Mesenchymal stem cell (in vitro differentiated cells and primary cell): ENCODE results near the gene SLC30A1.

ENCODE experiments used
- DNase-seq: peaks from one replicate; pipeline ENCODE4 v3.0.0-alpha.2; 2013
- H2AFZ ChIP-seq: one replicate; pipeline ENCODE4 v1.6.1; 2013; ENCODE audit warnings: low read depth, mild to moderate bottlenecking, control low read depth, inconsistent platforms, low read length, moderate library complexity
- H2AK5ac ChIP-seq: 2 replicates; pipeline ENCODE4 v1.6.1; 2013; ENCODE audit warnings: low read length, moderate library complexity, mild to moderate bottlenecking, inconsistent platforms; ENCODE audit not compliant: severe bottlenecking
- H2BK120ac ChIP-seq: one replicate; pipeline ENCODE4 v1.6.1; 2013; ENCODE audit warnings: low read depth, mild to moderate bottlenecking, inconsistent platforms, low read length, moderate library complexity
- H2BK12ac ChIP-seq, 2 experiments: one replicate each; pipeline ENCODE4 v1.6.1; 2013; ENCODE audit warnings: inconsistent platforms in 2 of 2, low read length in 2 of 2, mild to moderate bottlenecking in 2 of 2, moderate library complexity in 2 of 2, control low read depth in 1 of 2
- H2BK15ac ChIP-seq: one replicate; pipeline ENCODE4 v1.6.1; 2013; ENCODE audit warnings: mild to moderate bottlenecking, low read depth, inconsistent platforms; ENCODE audit not compliant: poor library complexity, severe bottlenecking
- H2BK5ac ChIP-seq: 2 replicates; pipeline ENCODE4 v1.6.1; 2013; ENCODE audit warnings: low read depth, mild to moderate bottlenecking, low read length, control low read depth, inconsistent platforms; ENCODE audit not compliant: poor library complexity, severe bottlenecking
- H3K14ac ChIP-seq, 2 experiments: one replicate each; pipeline ENCODE4 v1.6.1; 2013; ENCODE audit warnings: inconsistent platforms in 2 of 2, low read length in 2 of 2, control low read depth in 1 of 2, mild to moderate bottlenecking in 1 of 2, moderate library complexity in 1 of 2
- H3K18ac ChIP-seq, 2 experiments: one replicate each; pipeline ENCODE4 v1.6.1; 2013; ENCODE audit warnings: inconsistent platforms in 2 of 2, low read length in 2 of 2, control low read depth in 1 of 2, low read depth in 1 of 2, mild to moderate bottlenecking in 1 of 2
- H3K23ac ChIP-seq, 2 experiments: one replicate each; pipeline ENCODE4 v1.6.1; 2013; ENCODE audit warnings: inconsistent platforms in 2 of 2, low read length in 2 of 2, mild to moderate bottlenecking in 2 of 2, moderate library complexity in 2 of 2, control low read depth in 1 of 2
- H3K27ac ChIP-seq: 2 replicates; pipeline ENCODE4 v1.5.1; 2013; ENCODE audit warnings: mild to moderate bottlenecking, moderate library complexity, low read length, control low read depth, inconsistent platforms; ENCODE audit not compliant: poor library complexity, severe bottlenecking
- H3K27me3 ChIP-seq, 2 experiments: 2 replicates each; pipeline versions ENCODE4 v1.6.1 to v1.7.0; 2013; ENCODE audit warnings: low read length in 2 of 2, mild to moderate bottlenecking in 2 of 2, moderate library complexity in 2 of 2, control low read depth in 1 of 2, inconsistent platforms in 1 of 2; ENCODE audit not compliant: control insufficient read depth in 1 of 2, insufficient read depth in 1 of 2
- H3K36me3 ChIP-seq, 2 experiments: 2 replicates each; pipeline versions ENCODE4 v1.6.1 to v1.7.0; 2013; ENCODE audit warnings: low read length in 2 of 2, control low read depth in 1 of 2, inconsistent platforms in 1 of 2, low read depth in 1 of 2, mild to moderate bottlenecking in 1 of 2; ENCODE audit not compliant: insufficient read depth in 2 of 2, control insufficient read depth in 1 of 2
- H3K4ac ChIP-seq, 2 experiments: one replicate each; pipeline ENCODE4 v1.6.1; 2013; ENCODE audit warnings: inconsistent platforms in 2 of 2, low read length in 2 of 2, mild to moderate bottlenecking in 2 of 2, moderate library complexity in 2 of 2, control low read depth in 1 of 2, low read depth in 1 of 2
- H3K4me1 ChIP-seq: 2 replicates; pipeline ENCODE4 v1.6.1; 2013; ENCODE audit warnings: low read depth, low read length, control low read depth; ENCODE audit not compliant: control insufficient read depth, insufficient read depth
- H3K4me2 ChIP-seq: 2 replicates; pipeline ENCODE4 v1.6.1; 2013; ENCODE audit warnings: low read length, mild to moderate bottlenecking, inconsistent platforms; ENCODE audit not compliant: poor library complexity, severe bottlenecking
- H3K4me3 ChIP-seq, 2 experiments: 2 replicates each; pipeline versions ENCODE4 v1.5.1 to v1.7.0; 2013; ENCODE audit warnings: low read length in 2 of 2, mild to moderate bottlenecking in 2 of 2, control low read depth in 1 of 2, low read depth in 1 of 2; ENCODE audit not compliant: insufficient read depth in 1 of 2
- H3K79me1 ChIP-seq: replicated peaks from 2 replicates; pipeline ENCODE4 v1.6.1; 2013; ENCODE audit warnings: mild to moderate bottlenecking, control low read depth, low read length, inconsistent platforms; ENCODE audit not compliant: poor library complexity, severe bottlenecking
- H3K9ac ChIP-seq: 2 replicates; pipeline ENCODE4 v1.7.0; 2013; ENCODE audit warnings: mild to moderate bottlenecking, low read length, moderate library complexity
- H3K9me3 ChIP-seq: 2 replicates; pipeline ENCODE4 v1.7.0; 2013; ENCODE audit warnings: mild to moderate bottlenecking, low read length; ENCODE audit not compliant: control insufficient read depth
- H4K8ac ChIP-seq: one replicate; pipeline ENCODE4 v1.6.1; 2013; ENCODE audit warnings: inconsistent platforms, mild to moderate bottlenecking, low read length, moderate library complexity
- H4K91ac ChIP-seq: one replicate; pipeline ENCODE4 v1.6.1; 2013; ENCODE audit warnings: mild to moderate bottlenecking, low read length, inconsistent platforms
- WGBS: methylation state at CpG from one replicate; pipeline ENCODE4 v1.1.7; 2013; ENCODE audit warnings: mixed read lengths; 5-methylcytosine and 5-hydroxymethylcytosine counted together

SLC30A1 gene

GRCh38 chr1:211587123-211587522 is 8.2 kb upstream of the SLC30A1 start:
- Histone ChIP-seq H2AK5ac (no peak overlapping the region), H3K4me1 (no peaks in the 10 kb centered on the region)

GRCh38 chr1:211586538-211586937 is 7.6 kb upstream of the SLC30A1 start:
- Histone ChIP-seq H2AFZ (no peak overlapping the region), H3K9ac (no peak overlapping the region), H3K36me3 (no peaks in the 10 kb centered on the region), H3K14ac (no peak overlapping the region), H4K8ac (no peak overlapping the region), H3K4me2 (no peak overlapping the region), H3K9me3 (no peaks in the 10 kb centered on the region), H2BK12ac (no peak overlapping the region), H4K91ac (no peak overlapping the region), H3K23ac (no peak overlapping the region), H3K4me1 (no peaks in the 10 kb centered on the region), H3K27me3 (no peaks in the 10 kb centered on the region), H2BK120ac (no peak overlapping the region), H3K18ac (no peak overlapping the region), H3K79me1 (no peaks in the 10 kb centered on the region), H3K4ac (no peak overlapping the region), H2BK15ac (no peak overlapping the region), H2AK5ac (no peak overlapping the region), H2BK5ac (no peak overlapping the region), H3K4me3 (no peak overlapping the region), H3K27ac (no peak overlapping the region)
- 88% methylated on average over 2 of the region's 4 CpGs for WGBS
- no peak for DNase-seq

More at GRCh38 chr1:211587123-211587522, 8.2 kb upstream of the SLC30A1 start:
- Histone ChIP-seq H3K27me3 (no peaks in the 10 kb centered on the region), H3K18ac (no peak overlapping the region), H3K4ac (no peak overlapping the region), H3K9ac (no peak overlapping the region), H2BK12ac (no peak overlapping the region), H2BK120ac (no peak overlapping the region), H3K79me1 (no peaks in the 10 kb centered on the region), H3K27ac (no peak overlapping the region), H2AFZ (no peak overlapping the region), H4K8ac (no peak overlapping the region), H3K23ac (no peak overlapping the region), H2BK15ac (no peak overlapping the region), H3K36me3 (no peaks in the 10 kb centered on the region), H3K4me2 (no peak overlapping the region), H4K91ac (no peak overlapping the region), H3K14ac (no peak overlapping the region), H2BK5ac (no peak overlapping the region), H3K9me3 (no peaks in the 10 kb centered on the region), H3K4me3 (no peak overlapping the region)
- no peak for DNase-seq
- 83% methylated on average over 2 of the region's 2 CpGs for WGBS

GRCh38 chr1:211583011-211583992 is 4.3 kb upstream of the SLC30A1 start:
- peaks cover 4% of the 10 kb centered on the region for H3K4me1 ChIP-seq
- H2BK120ac ChIP-seq, result no peak overlapping the region
- no peak for DNase-seq
- H3K27ac ChIP-seq, result no peak overlapping the region
- no peak overlapping the region for H3K4me2 ChIP-seq
- no peak overlapping the region for H3K23ac ChIP-seq
- peak overlapping the region; percentile 54 for H3K9ac ChIP-seq
- no peak overlapping the region for H3K4me3 ChIP-seq
- H2AK5ac ChIP-seq, result no peak overlapping the region
- H3K9me3 ChIP-seq, result no peaks in the 10 kb centered on the region
- H3K36me3 ChIP-seq, result peaks cover 0 to 3% of the 10 kb centered on the region in 2 experiments
- H2BK5ac ChIP-seq, result no peak overlapping the region
- peak overlapping the region in 1 of 2 experiments; percentile 52 for H2BK12ac ChIP-seq
- no peak overlapping the region for H4K91ac ChIP-seq
- H3K27me3 ChIP-seq, result no peaks in the 10 kb centered on the region
- peaks cover 2% of the 10 kb centered on the region for H3K79me1 ChIP-seq
- H3K14ac ChIP-seq, result no peak overlapping the region
- no peak overlapping the region for H2BK15ac ChIP-seq
- no peak overlapping the region for H3K18ac ChIP-seq
- no peak overlapping the region for H3K4ac ChIP-seq
- 94% methylated on average over 11 of the region's 11 CpGs for WGBS
- H4K8ac ChIP-seq, result no peak overlapping the region
- H2AFZ ChIP-seq, result no peak overlapping the region

GRCh38 chr1:211581526-211581925 is 2.6 kb upstream of the SLC30A1 start:
- peaks cover 2% of the 10 kb centered on the region for H3K79me1 ChIP-seq
- H3K27ac ChIP-seq, result no peak overlapping the region
- no peak overlapping the region for H2BK120ac ChIP-seq
- peak overlapping the region; percentile 87 for H3K9ac ChIP-seq
- H3K4me3 ChIP-seq, result peak overlapping the region in 1 of 2 experiments; percentile 50
- H3K14ac ChIP-seq, result no peak overlapping the region
- no peaks in the 10 kb centered on the region for H3K9me3 ChIP-seq
- H4K8ac ChIP-seq, result no peak overlapping the region
- H4K91ac ChIP-seq, result no peak overlapping the region
- H3K36me3 ChIP-seq, result peaks cover 0 to 3% of the 10 kb centered on the region in 2 experiments
- H2AK5ac ChIP-seq, result no peak overlapping the region
- H3K23ac ChIP-seq, result no peak overlapping the region
- peaks cover 5% of the 10 kb centered on the region for H3K4me1 ChIP-seq
- H2BK5ac ChIP-seq, result no peak overlapping the region
- H3K27me3 ChIP-seq, result no peaks in the 10 kb centered on the region
- no peak overlapping the region for H3K4ac ChIP-seq
- no peak overlapping the region for H2AFZ ChIP-seq
- H2BK15ac ChIP-seq, result no peak overlapping the region
- H3K4me2 ChIP-seq, result no peak overlapping the region
- H3K18ac ChIP-seq, result no peak overlapping the region
- WGBS, result no CpG with 5 or more reads among the region's 3 CpGs
- no peak overlapping the region for H2BK12ac ChIP-seq
- DNase-seq, result peak; percentile 41
